GM12878 (cell line): Measurements from ENCODE around the gene PLEKHA1. TPM values are rescaled to one million over a fixed set of nuclear protein-coding genes. Genes with fewer than 3 reads are reported as not detected.

Experiments used
- microRNA-seq: library from miRNA; unstranded; fragments of <30 nt; microRNA quantifications from one replicate; pipeline ENCODE4, GENCODE V29; 2018
- polyA plus RNA-seq, 11 experiments: library from polyadenylated mRNA; depleted of rRNA in 4 of 11; unstranded in 6 of 11; stranded (reverse) in 5 of 11; fragments of >200 nt; fragmentation: Nextera tagmentation in 4 of 11; fragmentation: Illumina TruSeq in 1 of 11; extraction: Ambion mirVana in 4 of 11; extraction: Trizol in 1 of 11; gene quantifications; 1 replicate in 1 of 11; 2 replicates in 10 of 11; pipeline versions ENCODE4 v1.2.1 to v1.2.3, GENCODE V29; 2011 to 2016; ENCODE audit warnings: inconsistent platforms in 2 of 11, missing spikeins in 2 of 11, low read depth in 1 of 11
- small RNA-seq: library from RNA; depleted of rRNA; stranded (forward); fragments of <200 nt; gene quantifications from one replicate; pipeline ENCODE3, GENCODE V24; 2014
- total RNA-seq, 4 experiments: library from RNA; depleted of rRNA in 3 of 4; stranded (reverse); fragments of >200 nt in 3 of 4; fragmentation: Illumina TruSeq in 1 of 4; extraction: Trizol in 1 of 4; gene quantifications; 2 replicates each; pipeline versions ENCODE4 v1.2.1 to v1.2.3, GENCODE V29; 2013 to 2021

PLEKHA1 gene
- total and polyA plus RNA-seq, 10 of the 15 experiments (the other 5 are each of a cell fraction or from before 2014, with no cell fraction given) = 0.15 to 6.0 (median 0.32) TPM

Small RNAs within 50 kb of the gene (microRNA-seq; reads per million reads assigned to microRNA genes)
- not detected for gene MIR3941

Small RNAs within 50 kb of the gene (small RNA-seq; reads per million reads assigned to genes)
- gene MIR3941 = not detected
- not detected for gene RNU6-728P

Other genes starting within 250 kb of the PLEKHA1 start
- gene BTBD16, start 103.4 kb upstream of the PLEKHA1 start, total RNA-seq (2014; rRNA removed) = not detected in 2 replicates
- not detected in 2 replicates for gene BTBD16, start 103.4 kb upstream of the PLEKHA1 start, total RNA-seq (2014; rRNA removed; fragmentation: Illumina TruSeq; extraction: Trizol)
- gene BTBD16, start 103.4 kb upstream of the PLEKHA1 start, total RNA-seq (2021) = not detected in 2 replicates
- gene BTBD16, start 103.4 kb upstream of the PLEKHA1 start, polyA plus RNA-seq (2011; rRNA removed) = 0.07 and 0.11 TPM in 2 replicates
- not detected in 2 replicates for gene BTBD16, start 103.4 kb upstream of the PLEKHA1 start, polyA plus RNA-seq (2014; fragmentation: Illumina TruSeq; extraction: Trizol)
- gene BTBD16, start 103.4 kb upstream of the PLEKHA1 start, polyA plus RNA-seq (2014; fragmentation: Nextera tagmentation; extraction: Ambion mirVana) = not detected
- gene BTBD16, start 103.4 kb upstream of the PLEKHA1 start, polyA plus RNA-seq (2014; rRNA removed) = not detected in 2 replicates
- gene BTBD16, start 103.4 kb upstream of the PLEKHA1 start, polyA plus RNA-seq (2016; fragmentation: Nextera tagmentation; extraction: Ambion mirVana) = not detected
- not detected in 2 replicates for gene ARMS2, start 79.9 kb downstream of the PLEKHA1 start, total RNA-seq (2014; rRNA removed)
- not detected in 2 replicates for gene ARMS2, start 79.9 kb downstream of the PLEKHA1 start, total RNA-seq (2014; rRNA removed; fragmentation: Illumina TruSeq; extraction: Trizol)
- gene ARMS2, start 79.9 kb downstream of the PLEKHA1 start, total RNA-seq (2021) = not detected in 2 replicates
- not detected in 2 replicates for gene ARMS2, start 79.9 kb downstream of the PLEKHA1 start, polyA plus RNA-seq (2011; rRNA removed)
- not detected in 2 replicates for gene ARMS2, start 79.9 kb downstream of the PLEKHA1 start, polyA plus RNA-seq (2014; fragmentation: Illumina TruSeq; extraction: Trizol)
- gene ARMS2, start 79.9 kb downstream of the PLEKHA1 start, polyA plus RNA-seq (2014; fragmentation: Nextera tagmentation; extraction: Ambion mirVana) = not detected
- not detected in 2 replicates for gene ARMS2, start 79.9 kb downstream of the PLEKHA1 start, polyA plus RNA-seq (2014; rRNA removed)
- not detected for gene ARMS2, start 79.9 kb downstream of the PLEKHA1 start, polyA plus RNA-seq (2016; fragmentation: Nextera tagmentation; extraction: Ambion mirVana)
- not detected in 2 replicates for gene HTRA1, start 86.8 kb downstream of the PLEKHA1 start, total RNA-seq (2014; rRNA removed)
- not detected in 2 replicates for gene HTRA1, start 86.8 kb downstream of the PLEKHA1 start, total RNA-seq (2014; rRNA removed; fragmentation: Illumina TruSeq; extraction: Trizol)
- 0.11 TPM in 1 of 2 replicates, not detected in the other for gene HTRA1, start 86.8 kb downstream of the PLEKHA1 start, total RNA-seq (2021)
- gene HTRA1, start 86.8 kb downstream of the PLEKHA1 start, polyA plus RNA-seq (2011; rRNA removed) = not detected in 2 replicates
- not detected in 2 replicates for gene HTRA1, start 86.8 kb downstream of the PLEKHA1 start, polyA plus RNA-seq (2014; fragmentation: Illumina TruSeq; extraction: Trizol)
- gene HTRA1, start 86.8 kb downstream of the PLEKHA1 start, polyA plus RNA-seq (2014; fragmentation: Nextera tagmentation; extraction: Ambion mirVana) = not detected
- not detected in 2 replicates for gene HTRA1, start 86.8 kb downstream of the PLEKHA1 start, polyA plus RNA-seq (2014; rRNA removed)
- gene HTRA1, start 86.8 kb downstream of the PLEKHA1 start, polyA plus RNA-seq (2016; fragmentation: Nextera tagmentation; extraction: Ambion mirVana) = under 1 TPM in 1 of 2 experiments, not detected in 1; 0.13 TPM
- gene DMBT1, start 186.0 kb downstream of the PLEKHA1 start, total RNA-seq (2014; rRNA removed) = 0.06 TPM in 1 of 2 replicates, not detected in the other
- under 0.01 TPM in 1 of 2 replicates, not detected in the other for gene DMBT1, start 186.0 kb downstream of the PLEKHA1 start, total RNA-seq (2014; rRNA removed; fragmentation: Illumina TruSeq; extraction: Trizol)
- gene DMBT1, start 186.0 kb downstream of the PLEKHA1 start, total RNA-seq (2021) = 0.13 TPM in 2 replicates
- gene DMBT1, start 186.0 kb downstream of the PLEKHA1 start, polyA plus RNA-seq (2011; rRNA removed) = not detected in 2 replicates
- gene DMBT1, start 186.0 kb downstream of the PLEKHA1 start, polyA plus RNA-seq (2014; fragmentation: Illumina TruSeq; extraction: Trizol) = 0.01 and 0.05 TPM in 2 replicates
- not detected for gene DMBT1, start 186.0 kb downstream of the PLEKHA1 start, polyA plus RNA-seq (2014; fragmentation: Nextera tagmentation; extraction: Ambion mirVana)
- 0.03 TPM in 1 of 2 replicates, not detected in the other for gene DMBT1, start 186.0 kb downstream of the PLEKHA1 start, polyA plus RNA-seq (2014; rRNA removed)
- gene DMBT1, start 186.0 kb downstream of the PLEKHA1 start, polyA plus RNA-seq (2016; fragmentation: Nextera tagmentation; extraction: Ambion mirVana) = not detected